Smooth muscle cell (in vitro differentiated cells): ENCODE measurements around the gene RPS21. TPM values are rescaled to one million over a fixed set of nuclear protein-coding genes. Genes with fewer than 3 reads are reported as not detected.
A peak's percentile ranks its signal among the peaks of the same experiment; 100 is the strongest.

ENCODE experiments used
- DNase-seq: peaks from one replicate; lab custom pipeline; 2025; ENCODE audit not compliant: unreplicated experiment; lab: John Stamatoyannopoulos, UW
- H2AFZ ChIP-seq: fragments of 200-600 bp; sonication (generic); 2 replicates; pipeline ENCODE4 v1.6.0; 2016; ENCODE audit warnings: antibody characterized with exemption, low read depth, mild to moderate bottlenecking
- H3F3A ChIP-seq: fragments of 200-600 bp; sonication (generic); 2 replicates; pipeline ENCODE4 v1.6.0; 2017; ENCODE audit warnings: antibody characterized with exemption, low read depth
- H3K27ac ChIP-seq: fragments of 200-600 bp; sonication (generic); 2 replicates; pipeline ENCODE4 v1.5.1; 2016; ENCODE audit warnings: low read depth, mild to moderate bottlenecking
- H3K27me3 ChIP-seq: fragments of 200-600 bp; sonication (generic); 2 replicates; pipeline ENCODE4 v1.6.1; 2016; ENCODE audit warnings: low read depth, mild to moderate bottlenecking
- H3K36me3 ChIP-seq: fragments of 200-600 bp; sonication (generic); 2 replicates; pipeline ENCODE4 v1.5.1; 2016; ENCODE audit warnings: low read depth
- H3K4me1 ChIP-seq: fragments of 200-600 bp; sonication (generic); 2 replicates; pipeline ENCODE4 v1.5.1; 2016; ENCODE audit warnings: low read depth
- H3K4me2 ChIP-seq: fragments of 200-600 bp; sonication (generic); 2 replicates; pipeline ENCODE4 v1.6.0; 2016; ENCODE audit warnings: mild to moderate bottlenecking
- H3K4me3 ChIP-seq: fragments of 200-600 bp; sonication (generic); 2 replicates; pipeline ENCODE4 v1.5.1; 2016; ENCODE audit warnings: mild to moderate bottlenecking
- H3K79me2 ChIP-seq: fragments of 200-600 bp; sonication (generic); 2 replicates; pipeline ENCODE4 v1.6.0; 2016; ENCODE audit warnings: low read depth, mild to moderate bottlenecking
- H3K9ac ChIP-seq: fragments of 200-600 bp; sonication (generic); 2 replicates; pipeline ENCODE4 v1.6.0; 2016; ENCODE audit warnings: low read depth
- H3K9me3 ChIP-seq: fragments of 200-600 bp; sonication (generic); replicated peaks from 2 replicates; pipeline ENCODE4 v1.5.1; 2016; ENCODE audit warnings: low read depth
- H4K20me1 ChIP-seq: fragments of 200-600 bp; sonication (generic); 2 replicates; pipeline ENCODE4 v1.6.0; 2016; ENCODE audit warnings: low read depth
- WGBS: methylation state at CpG from one replicate; pipeline ENCODE4 v1.1.7; 2016; ENCODE audit warnings: low lambda C conversion rate; 5-methylcytosine and 5-hydroxymethylcytosine counted together
- polyA plus RNA-seq: library from polyadenylated mRNA; unstranded; fragments of >200 nt; fragmentation: Nextera tagmentation; extraction: Ambion mirVana; gene quantifications from 2 replicates; pipeline ENCODE4 v1.2.1, GENCODE V29; 2016
- total RNA-seq: library from RNA; depleted of rRNA; stranded (reverse); fragments of >200 nt; gene quantifications from 2 replicates; pipeline ENCODE4 v1.2.3, GENCODE V29; 2014
- TF ChIP-seq, protein P1 (sequence below): fragments of 200-600 bp; sonication (generic); IDR thresholded peaks from 2 replicates; pipeline ENCODE4 v1.5.1; 2017; ENCODE audit warnings: borderline replicate concordance, mild to moderate bottlenecking, antibody characterized with exemption; ENCODE audit not compliant: insufficient read depth, poor library complexity, severe bottlenecking

The RPS21 gene
- total and polyA plus RNA-seq, 2 experiments from 2014 or later: 438 to 4,082 TPM

DNA sequence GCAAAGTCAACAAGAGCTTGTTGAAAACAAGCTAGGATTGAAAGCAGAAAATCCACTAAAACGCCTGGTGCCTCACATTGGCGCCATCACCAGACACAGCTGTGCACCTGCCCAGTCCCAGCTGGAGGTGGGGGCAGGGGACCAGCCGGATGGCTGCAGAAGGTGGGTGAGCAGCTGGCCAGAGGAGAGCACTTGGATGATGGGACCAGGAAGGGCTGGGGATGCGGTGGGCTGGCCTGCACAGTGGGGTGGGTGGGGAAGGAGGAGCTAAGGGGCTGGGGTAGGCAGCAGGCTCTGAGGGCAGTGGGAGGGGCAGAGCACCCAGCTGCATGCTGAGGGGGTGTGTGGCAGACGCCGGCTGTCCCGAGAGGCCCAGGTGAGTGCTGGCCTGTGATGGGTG lies 13.1 kb downstream of the RPS21 start:
- TF ChIP-seq, protein P1, sequence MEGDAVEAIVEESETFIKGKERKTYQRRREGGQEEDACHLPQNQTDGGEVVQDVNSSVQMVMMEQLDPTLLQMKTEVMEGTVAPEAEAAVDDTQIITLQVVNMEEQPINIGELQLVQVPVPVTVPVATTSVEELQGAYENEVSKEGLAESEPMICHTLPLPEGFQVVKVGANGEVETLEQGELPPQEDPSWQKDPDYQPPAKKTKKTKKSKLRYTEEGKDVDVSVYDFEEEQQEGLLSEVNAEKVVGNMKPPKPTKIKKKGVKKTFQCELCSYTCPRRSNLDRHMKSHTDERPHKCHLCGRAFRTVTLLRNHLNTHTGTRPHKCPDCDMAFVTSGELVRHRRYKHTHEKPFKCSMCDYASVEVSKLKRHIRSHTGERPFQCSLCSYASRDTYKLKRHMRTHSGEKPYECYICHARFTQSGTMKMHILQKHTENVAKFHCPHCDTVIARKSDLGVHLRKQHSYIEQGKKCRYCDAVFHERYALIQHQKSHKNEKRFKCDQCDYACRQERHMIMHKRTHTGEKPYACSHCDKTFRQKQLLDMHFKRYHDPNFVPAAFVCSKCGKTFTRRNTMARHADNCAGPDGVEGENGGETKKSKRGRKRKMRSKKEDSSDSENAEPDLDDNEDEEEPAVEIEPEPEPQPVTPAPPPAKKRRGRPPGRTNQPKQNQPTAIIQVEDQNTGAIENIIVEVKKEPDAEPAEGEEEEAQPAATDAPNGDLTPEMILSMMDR: no peak
- Histone ChIP-seq H3K27ac (no peak overlapping the region), H3K4me3 (no peak overlapping the region), H3K4me1 (no peaks in the 10 kb centered on the region), H3K9me3 (no peaks in the 10 kb centered on the region), H3K27me3 (no peaks in the 10 kb centered on the region), H3F3A (no peaks in the 10 kb centered on the region), H4K20me1 (peaks cover 6% of the 10 kb centered on the region), H3K36me3 (no peaks in the 10 kb centered on the region), H3K9ac (no peak overlapping the region), H3K79me2 (no peaks in the 10 kb centered on the region), H3K4me2 (no peak overlapping the region), H2AFZ (no peak overlapping the region)
- 97% methylated on average over 7 of the region's 7 CpGs for WGBS
- DNase-seq: no peak

DNA sequence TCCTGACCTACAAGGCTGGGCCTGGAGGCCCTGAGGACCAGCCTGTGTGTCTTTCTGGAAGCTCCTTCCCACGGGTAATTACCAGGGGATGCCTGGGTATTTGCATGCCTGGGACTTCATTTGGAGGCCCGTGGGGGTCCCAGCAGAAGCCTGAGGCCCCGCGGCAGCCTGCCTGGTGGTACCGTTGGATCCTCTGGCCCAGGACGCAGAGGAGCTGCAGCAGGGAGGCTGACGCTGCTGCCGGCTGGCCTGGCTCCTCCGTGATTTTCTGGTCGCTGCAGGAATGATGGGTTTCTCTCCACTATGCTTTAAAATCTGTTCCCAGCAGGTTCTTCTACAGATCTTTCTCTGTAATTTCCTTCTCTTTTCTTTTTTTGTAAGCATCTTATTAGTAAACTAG lies 13.6 kb downstream of the RPS21 start:
- Histone ChIP-seq H3K4me3 (no peak overlapping the region), H3K4me1 (no peaks in the 10 kb centered on the region), H3K27ac (no peak overlapping the region), H3K9me3 (no peaks in the 10 kb centered on the region), H3K4me2 (no peak overlapping the region), H3K36me3 (no peaks in the 10 kb centered on the region), H3K79me2 (no peaks in the 10 kb centered on the region), H3K9ac (no peak overlapping the region), H3F3A (no peaks in the 10 kb centered on the region), H2AFZ (no peak overlapping the region), H3K27me3 (no peaks in the 10 kb centered on the region), H4K20me1 (peaks cover 6% of the 10 kb centered on the region)
- 88% methylated on average over 10 of the region's 10 CpGs for WGBS
- TF ChIP-seq, protein P1: no peak
- DNase-seq: no peak

DNA sequence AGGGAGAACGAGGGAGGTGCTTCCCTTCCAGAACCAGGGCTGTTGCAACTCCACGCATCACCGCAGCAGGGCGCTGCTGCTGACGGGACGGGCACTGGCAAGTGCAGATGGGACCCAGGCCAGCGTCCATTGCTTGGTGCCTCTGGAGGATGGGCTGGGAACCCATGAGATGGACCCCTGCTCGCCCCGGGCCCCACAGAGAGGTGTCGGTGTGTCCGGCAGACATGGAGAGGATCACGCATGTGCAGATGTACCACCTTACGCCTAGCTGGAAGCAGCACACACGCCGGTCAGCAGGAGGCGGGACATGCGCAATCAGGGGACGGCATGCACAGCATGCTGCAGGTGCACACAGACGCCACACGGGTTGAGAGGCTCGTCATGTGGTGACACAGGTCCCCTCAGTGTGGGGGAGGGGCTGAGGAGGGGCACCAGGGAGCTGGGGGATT lies 14.5 kb downstream of the RPS21 start:
- Histone ChIP-seq H3K9me3 (no peaks in the 10 kb centered on the region), H3K4me2 (no peak overlapping the region), H4K20me1 (peaks cover 6% of the 10 kb centered on the region), H3K4me1 (peaks cover 7% of the 10 kb centered on the region), H3K9ac (no peak overlapping the region), H3K27me3 (no peaks in the 10 kb centered on the region), H3K4me3 (no peak overlapping the region), H2AFZ (no peak overlapping the region), H3K27ac (no peak overlapping the region), H3F3A (no peaks in the 10 kb centered on the region), H3K79me2 (peaks cover 7% of the 10 kb centered on the region), H3K36me3 (no peaks in the 10 kb centered on the region)
- TF ChIP-seq, protein P1: peak; percentile 28
- WGBS: 81% methylated on average over 20 of the region's 21 CpGs
- no peak for DNase-seq

DNA sequence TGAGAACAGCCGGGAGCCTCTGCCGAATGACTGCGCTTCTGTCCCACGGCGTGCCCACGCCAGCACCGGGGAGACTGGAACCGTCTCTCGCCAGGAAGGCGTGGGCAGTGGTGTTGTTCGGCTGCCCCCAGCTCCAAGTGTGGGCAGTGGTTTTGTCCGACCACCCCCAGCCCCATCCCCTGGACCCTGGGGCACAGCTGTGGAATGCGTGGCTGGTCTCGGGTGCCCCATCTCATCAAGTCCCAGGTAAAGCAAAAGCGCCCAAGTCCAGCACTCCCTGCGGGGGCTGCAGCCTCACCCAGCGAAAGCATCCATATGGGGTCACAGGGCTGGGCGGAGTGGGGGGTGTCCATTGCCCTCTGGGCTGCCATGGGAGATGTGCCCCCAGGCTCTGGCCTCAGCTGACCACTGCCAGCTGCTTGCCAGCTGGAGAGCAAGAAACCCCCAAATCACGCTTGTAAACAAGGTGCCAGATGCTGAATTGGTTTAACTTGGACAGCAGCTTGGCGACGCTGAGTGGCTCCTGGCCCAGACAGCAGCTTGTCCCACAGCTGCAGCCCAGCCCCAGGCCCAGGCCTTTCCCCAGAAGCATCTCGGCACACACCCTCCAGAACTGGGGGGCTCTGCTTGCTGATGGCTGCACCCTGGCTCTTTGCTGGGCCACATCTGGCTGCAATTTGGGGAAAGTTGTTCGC lies 15.7 kb downstream of the RPS21 start:
- no peak overlapping the region for H2AFZ ChIP-seq

More for the DNA sequence above, 15.7 kb downstream of the RPS21 start:
- Histone ChIP-seq H3K27ac (no peak overlapping the region), H3K9me3 (no peaks in the 10 kb centered on the region), H3K4me1 (peaks cover 8% of the 10 kb centered on the region), H3K9ac (no peak overlapping the region), H4K20me1 (peaks cover 6% of the 10 kb centered on the region), H3K36me3 (no peaks in the 10 kb centered on the region), H3K4me2 (no peak overlapping the region), H3K4me3 (no peak overlapping the region), H3K79me2 (peaks cover 11% of the 10 kb centered on the region), H3F3A (no peaks in the 10 kb centered on the region), H3K27me3 (no peaks in the 10 kb centered on the region)
- TF ChIP-seq, protein P1: no peak
- 96% methylated on average over 23 of the region's 23 CpGs for WGBS
- no peak for DNase-seq
